HCT116 (cell line): ENCODE results near the gene CADPS2.

Experiments used
- ATF3 ChIP-seq: IDR thresholded peaks from 2 replicates; pipeline ENCODE4 v1.6.1; 2012
- CEBPB ChIP-seq: IDR thresholded peaks from 2 replicates; pipeline ENCODE4 v1.6.1; 2012; ENCODE audit warnings: low read depth
- CTCF ChIP-seq, 3 experiments: fragments of 200-600 bp in 1 of 3; sonication (generic) in 1 of 3; IDR thresholded peaks in 2 of 3; conservative IDR thresholded peaks in 1 of 3; 2 replicates each; pipeline ENCODE4 v1.5.1; 2012 to 2017; ENCODE audit warnings: low read depth in 2 of 3, low read length in 2 of 3, antibody characterized with exemption in 1 of 3, borderline replicate concordance in 1 of 3, control low read depth in 1 of 3, mild to moderate bottlenecking in 1 of 3, mixed read lengths in 1 of 3, mixed run types in 1 of 3, moderate library complexity in 1 of 3; ENCODE audit not compliant: insufficient read depth in 1 of 3
- EZH2 ChIP-seq: fragments of 200-600 bp; sonication (generic); IDR thresholded peaks from 2 replicates; pipeline ENCODE4 v1.6.1; 2017; ENCODE audit warnings: antibody characterized with exemption, mixed run types
- EZH2phosphoT487 ChIP-seq: fragments of 200-600 bp; IDR thresholded peaks from 2 replicates; pipeline ENCODE4 v1.6.1; 2018; ENCODE audit warnings: antibody characterized with exemption, borderline replicate concordance
- FOSL1 ChIP-seq: IDR thresholded peaks from 2 replicates; pipeline ENCODE4 v1.6.1; 2012; ENCODE audit warnings: low read depth
- MAX ChIP-seq: IDR thresholded peaks from 2 replicates; pipeline ENCODE4 v1.6.1; 2012
- POLR2A ChIP-seq: IDR thresholded peaks from 2 replicates; pipeline ENCODE4 v1.7.0; 2011; ENCODE audit warnings: borderline replicate concordance; ENCODE audit not compliant: insufficient read depth, insufficient read length; ENCODE audit errors: extremely low read depth
- POLR2AphosphoS5 ChIP-seq: IDR thresholded peaks from 2 replicates; pipeline ENCODE4 v1.6.1; 2011; ENCODE audit warnings: mild to moderate bottlenecking, low read depth, low read length, moderate library complexity
- RAD21 ChIP-seq: IDR thresholded peaks from 2 replicates; pipeline ENCODE4 v1.6.1; 2012; ENCODE audit warnings: low read depth, mild to moderate bottlenecking
- REST ChIP-seq: IDR thresholded peaks from 2 replicates; pipeline ENCODE4 v1.6.1; 2012; ENCODE audit warnings: low read depth
- SP1 ChIP-seq: IDR thresholded peaks from 2 replicates; pipeline ENCODE4 v1.6.1; 2012; ENCODE audit warnings: low read depth
- ZBTB33 ChIP-seq: IDR thresholded peaks from 2 replicates; pipeline ENCODE4 v1.6.1; 2011; ENCODE audit warnings: mild to moderate bottlenecking, low read length, moderate library complexity; ENCODE audit not compliant: insufficient replicate concordance; ENCODE audit errors: extremely low read depth
- ZNF274 ChIP-seq: fragments of 200-500 bp; sonication (Bioruptor generic); IDR thresholded peaks from 2 replicates; pipeline ENCODE4 v1.6.1; 2014; ENCODE audit warnings: mild to moderate bottlenecking, low read depth, low read length, inconsistent platforms

GRCh38 chr7:122316467-122317388, 569.5 kb downstream of the CADPS2 start:
- TF ChIP-seq EZH2 (no peak), SP1 (no peak), REST (no peak), CTCF (IDR thresholded peaks at IDR 0.05 in 2 of 3, conservative IDR thresholded peaks at IDR 0.05 in 1 of 3; ENCODE audit: borderline replicate concordance in 1 of 3, insufficient read depth in 1 of 3, low read depth in 2 of 3, low read length in 2 of 3) (no peak), CEBPB (no peak), EZH2phosphoT487 (no peak), MAX (no peak), ZNF274 (no peak), POLR2AphosphoS5 (no peak), POLR2A (no peak), RAD21 (no peak), ZBTB33 (no peak), ATF3 (no peak), FOSL1 (no peak)
